HFFc6 (cell line): Measurements from ENCODE around the gene CLTA. TPM values are rescaled to one million over a fixed set of nuclear protein-coding genes. Genes with fewer than 3 reads are reported as not detected.

Experiments
- DNase-seq: peaks from one replicate; pipeline ENCODE4 v3.0.0-alpha.2; 2018
- H3K27ac Mint-ChIP-seq: 2 replicates; pipeline ENCODE4 v1.8.0; 2020; ENCODE audit warnings: mild to moderate bottlenecking, mixed read lengths
- H3K27me3 Mint-ChIP-seq: 2 replicates; pipeline ENCODE4 v1.8.0; 2021; ENCODE audit warnings: mild to moderate bottlenecking, moderate library complexity, mixed read lengths; ENCODE audit not compliant: insufficient read depth
- H3K36me3 Mint-ChIP-seq: 2 replicates; pipeline ENCODE4 v1.8.0; 2021; ENCODE audit warnings: low read depth, mixed read lengths
- H3K4me1 Mint-ChIP-seq: 2 replicates; pipeline ENCODE4 v1.8.0; 2020; ENCODE audit warnings: low read depth, mixed read lengths
- H3K4me3 Mint-ChIP-seq: 2 replicates; pipeline ENCODE4 v1.8.0; 2020; ENCODE audit warnings: mild to moderate bottlenecking, moderate library complexity, mixed read lengths
- H3K9me3 Mint-ChIP-seq: 2 replicates; pipeline ENCODE4 v1.8.0; 2020; ENCODE audit warnings: mild to moderate bottlenecking, mixed read lengths
- CTCF ChIP-seq: fragments of 200-600 bp; sonication (generic); IDR thresholded peaks from 2 replicates; pipeline ENCODE4 v1.5.0; 2021; ENCODE audit warnings: antibody characterized with exemption, mild to moderate bottlenecking
- total RNA-seq, 6 experiments: library from RNA; stranded (reverse); fragmentation: NEBNext Ultra II Directional; extraction: Animal tissue kit (Norgen Biotek cat#: 25700); gene quantifications; 2 replicates in 1 of 6; 3 replicates in 5 of 6; pipeline ENCODE4 v1.2.3, GENCODE V29; 2021

The CLTA gene
- total RNA-seq, 6 experiments from 2014 or later, result 247 to 272 (median 259) TPM

DNA sequence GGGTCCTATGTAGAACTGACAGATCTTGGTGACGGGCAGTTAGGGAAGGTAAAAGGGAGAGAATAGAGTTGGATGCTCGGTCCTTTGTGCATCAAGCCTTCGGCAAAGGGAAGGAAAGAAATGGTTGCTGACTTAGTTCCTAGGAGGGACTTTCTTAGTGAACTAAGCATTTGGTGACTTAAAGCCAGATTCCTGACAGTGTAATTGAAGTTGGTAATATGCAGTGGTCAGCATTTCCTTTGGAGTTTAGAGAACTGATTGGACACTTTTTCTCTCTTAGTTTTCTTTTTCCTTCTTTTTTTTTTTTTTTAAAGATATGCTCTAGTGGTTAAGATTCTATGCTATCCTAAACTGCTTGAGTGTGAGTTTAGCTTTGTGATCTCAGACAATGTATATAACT is 2.3 kb downstream of the CLTA start:
- Mint-ChIP-seq H3K4me1 (peaks cover 63% of the 10 kb centered on the region), H3K27ac (peak overlapping the region; percentile 22; the same call in 1 of the 2 replicates), H3K36me3 (peaks cover 21% of the 10 kb centered on the region), H3K4me3 (peak overlapping the region; percentile 99), H3K9me3 (no peaks in the 10 kb centered on the region), H3K27me3 (no peaks in the 10 kb centered on the region)
- TF ChIP-seq CTCF, result no peak
- no peak for DNase-seq

DNA sequence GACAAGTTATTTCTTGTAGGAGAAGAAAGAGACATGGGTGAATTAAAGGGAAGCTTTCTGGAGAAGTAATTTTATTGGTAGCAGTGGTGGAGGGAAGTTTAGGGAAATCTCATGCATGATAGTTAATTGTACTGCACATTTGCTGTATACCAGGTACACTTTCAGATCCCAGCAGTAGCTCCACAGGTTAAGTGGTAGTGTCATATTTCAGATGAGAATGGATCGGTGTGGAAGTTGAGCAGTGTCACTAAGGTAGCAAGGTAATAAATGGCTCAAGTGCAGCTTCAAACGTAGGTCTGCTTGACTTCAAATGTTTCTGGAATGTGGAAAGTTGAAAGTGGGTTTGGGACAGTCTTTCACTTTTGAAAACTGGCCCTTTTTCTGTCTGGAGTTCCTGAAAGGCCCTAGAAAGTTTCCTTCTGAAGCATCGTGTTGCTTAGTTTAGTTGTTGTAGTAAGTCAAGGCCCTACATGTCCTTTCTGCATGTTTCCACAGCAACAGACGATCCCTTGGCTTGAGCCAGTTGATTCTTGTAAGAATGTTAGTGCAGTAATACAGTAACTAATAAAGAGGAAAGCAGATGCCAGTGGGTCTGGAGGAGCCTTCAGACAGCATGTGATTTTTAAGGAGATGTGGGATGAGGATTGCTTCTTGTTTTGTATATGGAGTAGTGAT is 3.7 kb downstream of the CLTA start:
- Mint-ChIP-seq H3K27ac (peak overlapping the region; percentile 65), H3K36me3 (peaks cover 21% of the 10 kb centered on the region), H3K4me1 (peaks cover 49% of the 10 kb centered on the region), H3K27me3 (no peaks in the 10 kb centered on the region), H3K4me3 (peak overlapping the region; percentile 41), H3K9me3 (no peaks in the 10 kb centered on the region)
- no peak for DNase-seq
- TF ChIP-seq CTCF, result no peak

- Mint-ChIP-seq H3K27ac (peak overlapping the region; percentile 35), H3K4me1 (peaks cover 47% of the 10 kb centered on the region), H3K4me3 (no peak overlapping the region), H3K9me3 (no peaks in the 10 kb centered on the region), H3K27me3 (no peaks in the 10 kb centered on the region), H3K36me3 (peaks cover 57% of the 10 kb centered on the region)
- TF ChIP-seq CTCF, result peak; percentile 52
- no peak for DNase-seq
These were observed 14.3 kb downstream of the CLTA start for GRCh38 chr9:36204906-36205547.

DNA sequence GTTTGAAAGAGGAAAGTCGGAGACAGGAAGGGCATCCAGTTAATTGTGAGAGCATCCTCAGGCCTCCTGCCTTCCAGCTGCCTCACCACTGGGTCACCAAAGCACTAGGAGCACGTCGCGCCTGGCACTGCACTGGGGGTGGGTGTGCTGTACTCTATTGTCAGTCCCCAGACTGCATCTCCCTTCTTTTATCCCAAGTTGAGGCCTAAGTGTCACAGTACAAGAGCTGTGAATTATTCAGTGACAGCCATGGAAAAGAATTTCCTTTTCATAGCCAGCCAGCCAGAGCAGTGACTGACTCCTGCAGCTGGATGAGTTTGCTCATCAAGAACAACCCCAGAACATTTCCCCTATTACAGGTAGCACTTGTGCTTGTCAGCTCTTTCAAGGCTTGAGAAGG is 16.3 kb downstream of the CLTA start:
- no peaks in the 10 kb centered on the region for H3K27me3 Mint-ChIP-seq
- H3K27ac Mint-ChIP-seq, result peak overlapping the region; percentile 81
- no peaks in the 10 kb centered on the region for H3K9me3 Mint-ChIP-seq
- H3K4me3 Mint-ChIP-seq, result peak overlapping the region; percentile 36; the same call in 1 of the 2 replicates
- peak; percentile 50 for DNase-seq
- peaks cover 74% of the 10 kb centered on the region for H3K36me3 Mint-ChIP-seq
- peaks cover 47% of the 10 kb centered on the region for H3K4me1 Mint-ChIP-seq
- no peak for TF ChIP-seq CTCF

DNA sequence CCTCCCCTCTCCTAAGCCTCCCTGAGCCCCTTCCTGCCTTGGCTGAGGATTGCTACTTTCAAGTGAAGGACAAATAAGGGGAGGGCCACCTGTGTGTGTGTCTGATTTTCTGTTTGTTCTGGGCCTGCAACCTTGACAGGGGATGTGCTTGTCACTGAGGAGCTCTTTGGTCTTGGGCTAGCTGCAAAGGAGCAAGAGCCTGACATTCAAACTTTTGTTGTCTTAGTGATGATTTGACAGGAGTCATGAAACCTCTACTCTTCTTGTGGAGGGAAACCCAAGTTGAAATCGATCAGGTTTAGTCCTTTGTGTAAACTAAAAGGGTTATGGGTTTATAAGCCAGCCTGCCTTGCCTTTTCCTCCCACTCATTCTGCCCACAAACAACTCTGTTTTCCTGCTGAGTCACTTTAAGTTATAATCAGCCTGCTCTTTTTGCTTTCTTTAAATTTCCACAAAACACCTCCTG is 16.9 kb downstream of the CLTA start:
- no peak for DNase-seq
- Mint-ChIP-seq H3K27me3 (no peaks in the 10 kb centered on the region), H3K27ac (peak overlapping the region; percentile 81), H3K4me3 (peak overlapping the region; percentile 36), H3K36me3 (peaks cover 68% of the 10 kb centered on the region), H3K9me3 (no peaks in the 10 kb centered on the region), H3K4me1 (peaks cover 47% of the 10 kb centered on the region)
- no peak for TF ChIP-seq CTCF
